Measurements from ENCODE around the gene DMKN. TPM values are rescaled to one million over a fixed set of nuclear protein-coding genes. Genes with fewer than 3 reads are reported as not detected.

Gene DMKN
- total and polyA plus RNA-seq, 2 of the 8 experiments (the other 6 are each of a cell fraction or from before 2014, with no cell fraction given): 290 to 330 TPM

GRCh38 chr19:35457173-35457572 is 56.3 kb downstream of the DMKN start:
- H2BK15ac ChIP-seq (ENCODE audit: low read length): no peak overlapping the region
- no peak overlapping the region for H4K5ac ChIP-seq (ENCODE audit: insufficient read length, low read depth, low read length)
- no peak for FAIRE-seq
- no peaks in the 10 kb centered on the region for H4K20me1 ChIP-seq (replicated peaks in 1 of 2; ENCODE audit: control insufficient read depth in 1 of 2, insufficient read depth in 2 of 2, low read length in 2 of 2)
- ChIA-PET CTCF (ENCODE audit: partially characterized antibody) (interaction anchor here (0.8 to 2.3 kb wide), 3 partner anchors 11 to 167 kb away, joined by 3 to 14 read pairs (median 6); no protein-coding TSS in a partner anchor), POLR2A (ENCODE audit: partially characterized antibody) (no interaction called here)
- H3K9ac ChIP-seq (replicated peaks in 1 of 4; ENCODE audit: extremely low read depth in 1 of 4, low read depth in 3 of 4, low read length in 3 of 4): no peak overlapping the region
- 90% methylated on average over 5 of the region's 5 CpGs; no CpG with 5 or more reads in 1 of the 2 experiments for WGBS, 2 experiments (ENCODE audit: extremely low coverage in 1 of 2, insufficient coverage in 1 of 2, insufficient read length in 1 of 2, insufficient replicate concordance in 2 of 2, low coverage in 1 of 2, low lambda C conversion rate in 2 of 2, missing lambda C conversion rate in 1 of 2)
- H2BK5ac ChIP-seq (ENCODE audit: low read depth, low read length): no peak overlapping the region
- H3K4me2 ChIP-seq (ENCODE audit: insufficient read depth in 1 of 2, low read depth in 2 of 2, low read length in 2 of 2): no peak overlapping the region
- no peaks in the 10 kb centered on the region for H3K79me2 ChIP-seq (ENCODE audit: control insufficient read depth in 1 of 2, insufficient read depth in 2 of 2, low read length in 2 of 2)
- H3K18ac ChIP-seq (ENCODE audit: extremely low read depth, low read length): no peak overlapping the region
- H3K27ac ChIP-seq (ENCODE audit: low read depth, low read length): no peak overlapping the region
- H3K4me3 ChIP-seq (ENCODE audit: extremely low read depth in 1 of 4, insufficient read depth in 2 of 4, low read depth in 3 of 4, low read length in 4 of 4): no peak overlapping the region
- no peaks in the 10 kb centered on the region for H3K4me1 ChIP-seq (replicated peaks in 1 of 4; ENCODE audit: control insufficient read depth in 3 of 4, insufficient read depth in 4 of 4, low read length in 3 of 4)
- DNase-seq (ENCODE audit: low read depth in 1 of 2, low spot score in 2 of 2): no peak
- H3K23ac ChIP-seq (ENCODE audit: insufficient read length): no peak overlapping the region
- no peaks in the 10 kb centered on the region for H3K79me1 ChIP-seq (ENCODE audit: low read depth, low read length)
- H2AFZ ChIP-seq (ENCODE audit: low read length): no peak overlapping the region
- no peak overlapping the region for H4K8ac ChIP-seq (ENCODE audit: extremely low read depth, insufficient read depth, low read length)
- peaks cover 1% of the 10 kb centered on the region; the same call in 1 of the 2 replicates for H3K23me2 ChIP-seq (ENCODE audit: low read depth, low read length)
- H4K91ac ChIP-seq (replicated peaks; ENCODE audit: insufficient read length, low read length): no peak overlapping the region
- no peaks in the 10 kb centered on the region for H3K9me3 ChIP-seq (ENCODE audit: insufficient read depth in 2 of 2, low read depth in 1 of 2, low read length in 1 of 2)
- no peak overlapping the region for H3K4ac ChIP-seq (replicated peaks; ENCODE audit: insufficient read length, low read depth, low read length)
- no peak overlapping the region for H3K14ac ChIP-seq (ENCODE audit: insufficient read length)
- H2BK20ac ChIP-seq (ENCODE audit: low read length): no peak overlapping the region
- no peak overlapping the region for H3K56ac ChIP-seq (replicated peaks; ENCODE audit: insufficient read length, low read depth, low read length)
- H2BK12ac ChIP-seq (ENCODE audit: low read depth, low read length): no peak overlapping the region
- no peak for TF ChIP-seq CEBPB (IDR thresholded peaks at IDR 0.05; ENCODE audit: low read depth, low read length)
- TF ChIP-seq RFX5 (IDR thresholded peaks at IDR 0.05; ENCODE audit: borderline replicate concordance, low read depth, low read length): no peak
- no peak for TF ChIP-seq CTBP2 (IDR thresholded peaks at IDR 0.05; ENCODE audit: borderline replicate concordance, insufficient read depth, insufficient read length, low read length)
- no peak for TF ChIP-seq MAFK (IDR thresholded peaks at IDR 0.05; ENCODE audit: low read depth, low read length)
- no peak for TF ChIP-seq RXRA (IDR thresholded peaks at IDR 0.05; ENCODE audit: insufficient read depth, low read depth, low read length)
- no peak for TF ChIP-seq GTF2F1 (IDR thresholded peaks at IDR 0.05; ENCODE audit: borderline replicate concordance, low read depth, low read length)
- no peak for TF ChIP-seq SRF (IDR thresholded peaks at IDR 0.05; ENCODE audit: low read depth, low read length)
- TF ChIP-seq SP4 (IDR thresholded peaks at IDR 0.05; ENCODE audit: low read length): no peak
- TF ChIP-seq, protein P1, sequence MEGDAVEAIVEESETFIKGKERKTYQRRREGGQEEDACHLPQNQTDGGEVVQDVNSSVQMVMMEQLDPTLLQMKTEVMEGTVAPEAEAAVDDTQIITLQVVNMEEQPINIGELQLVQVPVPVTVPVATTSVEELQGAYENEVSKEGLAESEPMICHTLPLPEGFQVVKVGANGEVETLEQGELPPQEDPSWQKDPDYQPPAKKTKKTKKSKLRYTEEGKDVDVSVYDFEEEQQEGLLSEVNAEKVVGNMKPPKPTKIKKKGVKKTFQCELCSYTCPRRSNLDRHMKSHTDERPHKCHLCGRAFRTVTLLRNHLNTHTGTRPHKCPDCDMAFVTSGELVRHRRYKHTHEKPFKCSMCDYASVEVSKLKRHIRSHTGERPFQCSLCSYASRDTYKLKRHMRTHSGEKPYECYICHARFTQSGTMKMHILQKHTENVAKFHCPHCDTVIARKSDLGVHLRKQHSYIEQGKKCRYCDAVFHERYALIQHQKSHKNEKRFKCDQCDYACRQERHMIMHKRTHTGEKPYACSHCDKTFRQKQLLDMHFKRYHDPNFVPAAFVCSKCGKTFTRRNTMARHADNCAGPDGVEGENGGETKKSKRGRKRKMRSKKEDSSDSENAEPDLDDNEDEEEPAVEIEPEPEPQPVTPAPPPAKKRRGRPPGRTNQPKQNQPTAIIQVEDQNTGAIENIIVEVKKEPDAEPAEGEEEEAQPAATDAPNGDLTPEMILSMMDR (IDR thresholded peaks at IDR 0.05; ENCODE audit: control extremely low read depth in 1 of 3, insufficient read depth in 1 of 3, low read depth in 1 of 3, low read length in 3 of 3): no peak
- TF ChIP-seq JUN (IDR thresholded peaks at IDR 0.05; ENCODE audit: low read depth, low read length): no peak
- no peak for TF ChIP-seq NANOG (IDR thresholded peaks at IDR 0.05; ENCODE audit: insufficient read depth, low read depth, low read length, poor library complexity, severe bottlenecking)
- TF ChIP-seq ZNF274 (IDR thresholded peaks at IDR 0.05; ENCODE audit: borderline replicate concordance, extremely low read depth, low read length): no peak
- no peak overlapping the region for H2BK120ac ChIP-seq (replicated peaks; ENCODE audit: low read depth, low read length)
- H3K36me3 ChIP-seq (ENCODE audit: control insufficient read depth in 2 of 4, insufficient read depth in 4 of 4, low read length in 3 of 4): no peaks in the 10 kb centered on the region
- no peaks in the 10 kb centered on the region for H3K27me3 ChIP-seq (replicated peaks in 1 of 4; ENCODE audit: control insufficient read depth in 3 of 4, extremely low read depth in 1 of 4, insufficient read depth in 3 of 4, low read length in 3 of 4)
- H2AK5ac ChIP-seq (ENCODE audit: low read depth, low read length): no peak overlapping the region

All from H1 (cell line).